Right forelimb (tissue), 1 donor: Measurements from ENCODE around the gene SPSB3.

Experiments used
- DNase-seq: peaks from one replicate; pipeline ENCODE4 v3.0.0-alpha.2; 2018

SPSB3 gene

DNA sequence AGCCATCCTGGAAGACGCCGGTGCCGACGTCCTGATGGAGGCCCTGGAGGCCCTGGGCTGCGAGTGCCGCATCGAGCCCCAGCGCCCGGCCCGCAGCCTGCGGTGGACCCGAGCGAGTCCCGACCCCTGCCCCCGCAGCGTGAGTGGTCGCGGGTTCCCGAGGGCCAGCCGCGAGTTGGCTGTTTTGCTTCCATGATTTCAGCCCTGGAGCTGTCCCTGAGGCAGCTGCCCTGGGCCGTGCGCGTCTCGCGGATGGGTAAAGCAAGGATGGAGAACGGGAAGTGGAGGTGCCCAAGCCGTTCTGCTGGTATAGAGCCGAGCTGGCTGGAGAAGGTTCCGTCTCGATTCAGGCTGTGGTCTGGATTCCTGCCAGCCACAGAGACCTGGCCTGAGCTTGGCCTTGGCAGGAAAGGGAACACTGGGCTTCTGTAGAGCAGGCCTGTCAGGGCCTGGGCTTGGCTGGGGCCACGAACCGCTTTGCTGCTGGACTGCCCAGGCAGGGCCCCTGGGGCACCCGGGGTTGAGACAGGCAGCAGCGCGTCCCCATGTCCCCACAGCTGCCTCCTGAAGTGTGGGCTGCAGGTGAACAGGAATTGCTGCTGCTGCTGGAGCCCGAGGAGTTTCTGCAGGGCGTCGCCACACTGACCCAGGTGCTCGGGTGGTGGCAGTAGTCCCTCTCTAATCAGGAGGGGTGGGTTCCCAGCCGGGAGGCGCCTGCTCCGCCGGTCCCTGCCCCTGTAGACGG is 8.5 kb downstream of the SPSB3 start:
- no peak for DNase-seq

- DNase-seq: peak; percentile 90
These were observed 9.3 kb downstream of the SPSB3 start, which contains the start of gene MRPS34 for GRCh38 chr16:1772908-1773702. Gene MRPS34, minus strand, starts transcription at chr16:1773134. Its CDS starts 15 bp downstream, at chr16:1773119.

DNA sequence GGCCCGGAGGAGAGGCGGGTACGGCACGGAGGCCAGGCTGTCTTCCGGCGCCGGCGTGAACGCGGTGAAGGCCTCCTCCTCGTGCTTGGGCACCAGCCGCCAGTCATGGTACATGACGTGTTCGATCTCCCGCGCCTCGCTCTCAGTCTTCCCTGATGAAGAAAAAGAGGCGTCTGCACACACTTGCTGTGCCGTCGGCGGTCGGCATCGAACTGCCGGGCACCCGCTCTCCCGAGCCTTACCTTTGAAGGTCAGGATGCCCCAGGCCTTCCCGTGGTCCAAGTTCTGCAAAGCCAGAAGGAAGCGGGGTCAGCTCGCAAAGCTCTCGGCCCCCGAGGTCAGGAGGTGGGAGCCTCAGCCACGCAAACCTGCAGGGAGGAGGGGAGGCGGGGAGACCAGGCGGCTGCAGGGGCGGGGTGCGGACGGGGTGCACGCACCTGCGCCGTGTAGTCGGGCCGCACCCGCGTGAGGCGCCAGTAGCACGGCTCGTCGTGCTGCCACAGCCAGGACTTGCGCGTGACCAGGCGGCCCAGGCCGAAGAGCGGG is 9.9 kb downstream of the SPSB3 start, which contains the start of gene EME2:
EME2 (plus strand) TSS at position 449 of the 546 bp plus-strand sequence. CDS start 418 bp downstream, outside the sequence.
- DNase-seq: no peak

- peak; percentile 45 for DNase-seq
These were observed 10.5 kb downstream of the SPSB3 start for GRCh38 chr16:1771864-1772361.

DNA sequence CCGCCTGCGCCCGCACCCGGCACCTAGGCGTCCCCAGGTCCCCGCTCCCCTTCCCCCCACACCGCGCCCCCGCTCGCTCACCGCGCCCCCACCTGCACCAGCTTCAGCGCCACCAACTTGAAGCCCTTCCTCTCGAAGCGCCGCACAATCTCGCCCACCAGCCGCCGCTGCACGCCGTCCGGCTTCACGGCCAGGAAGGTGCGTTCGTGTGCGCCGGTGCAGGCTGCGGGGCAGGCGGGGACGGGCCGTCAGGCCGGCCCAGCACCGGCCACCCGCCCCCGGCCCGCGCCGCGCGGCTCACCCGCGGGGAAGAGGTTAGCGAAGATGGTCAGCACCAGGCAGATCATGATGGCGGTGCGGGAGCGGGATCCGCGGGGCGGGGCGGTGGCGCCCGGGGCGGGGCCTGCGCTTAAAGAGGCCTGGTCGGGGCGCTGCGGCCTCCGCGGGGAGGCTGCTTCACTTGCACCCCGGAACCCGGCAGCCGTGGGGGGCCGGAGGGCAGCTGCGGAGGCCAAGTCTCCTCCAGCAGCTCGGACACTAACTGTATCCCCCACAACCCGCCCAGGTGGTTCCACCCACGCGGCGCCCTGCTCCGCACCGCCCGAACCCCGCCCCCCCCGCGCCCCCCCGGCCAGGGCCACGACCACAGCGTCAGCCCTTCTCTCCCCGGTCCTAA is 11.0 kb downstream of the SPSB3 start, which contains the start of gene NME3:
NME3 (minus strand) TSS at position 356 of the 676 bp plus-strand sequence; CDS start at position 347, 9 bp downstream.
- peak; percentile 87 for DNase-seq

GRCh38 chr16:1770328-1771187 is 11.8 kb downstream of the SPSB3 start:
- peak; percentile 60 for DNase-seq

DNA sequence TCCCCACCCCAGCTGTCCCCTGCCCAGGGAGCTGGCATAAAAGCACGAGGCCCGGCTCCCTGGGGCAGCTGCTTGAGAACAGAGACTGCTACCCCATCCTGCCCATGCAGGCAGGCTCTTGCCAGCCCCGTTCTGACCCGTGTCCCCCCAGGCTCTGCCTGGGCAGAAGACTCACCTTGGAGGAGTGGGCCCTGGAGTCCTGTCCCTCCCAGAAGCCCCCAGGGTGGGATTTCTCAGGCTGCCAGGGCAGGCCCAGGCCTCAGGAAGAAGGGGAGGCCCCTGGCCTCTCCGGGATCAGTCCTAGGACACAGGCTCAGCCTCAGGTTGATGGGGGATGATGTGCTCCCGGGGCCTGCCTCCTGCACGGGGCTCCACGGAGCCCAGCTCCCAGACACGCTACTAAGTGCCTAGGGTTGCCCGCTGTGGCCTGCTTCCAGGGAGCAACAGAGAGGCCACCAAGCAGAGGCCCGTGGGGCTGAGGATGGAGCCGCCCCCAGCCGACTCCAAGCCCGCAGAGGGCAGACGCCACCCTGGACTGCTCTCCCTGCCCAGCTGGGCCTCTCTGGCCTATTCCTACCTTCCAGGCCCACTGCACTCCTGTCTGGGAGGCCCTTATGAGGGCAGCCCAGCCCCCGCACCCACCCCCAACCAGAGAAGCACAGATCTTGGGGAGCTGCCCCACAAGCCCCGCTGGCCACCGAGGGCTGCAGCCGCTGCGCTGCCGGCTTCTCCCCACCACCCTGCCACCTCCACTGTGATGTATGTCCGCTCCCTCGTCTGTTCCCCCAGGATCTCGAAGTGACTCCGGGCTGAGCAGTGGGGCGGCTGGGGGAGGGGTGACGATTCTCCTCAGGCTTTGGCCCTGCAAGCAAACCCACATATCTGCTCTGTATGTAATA is 12.7 kb downstream of the SPSB3 start:
- peak; percentile 46 for DNase-seq

DNA sequence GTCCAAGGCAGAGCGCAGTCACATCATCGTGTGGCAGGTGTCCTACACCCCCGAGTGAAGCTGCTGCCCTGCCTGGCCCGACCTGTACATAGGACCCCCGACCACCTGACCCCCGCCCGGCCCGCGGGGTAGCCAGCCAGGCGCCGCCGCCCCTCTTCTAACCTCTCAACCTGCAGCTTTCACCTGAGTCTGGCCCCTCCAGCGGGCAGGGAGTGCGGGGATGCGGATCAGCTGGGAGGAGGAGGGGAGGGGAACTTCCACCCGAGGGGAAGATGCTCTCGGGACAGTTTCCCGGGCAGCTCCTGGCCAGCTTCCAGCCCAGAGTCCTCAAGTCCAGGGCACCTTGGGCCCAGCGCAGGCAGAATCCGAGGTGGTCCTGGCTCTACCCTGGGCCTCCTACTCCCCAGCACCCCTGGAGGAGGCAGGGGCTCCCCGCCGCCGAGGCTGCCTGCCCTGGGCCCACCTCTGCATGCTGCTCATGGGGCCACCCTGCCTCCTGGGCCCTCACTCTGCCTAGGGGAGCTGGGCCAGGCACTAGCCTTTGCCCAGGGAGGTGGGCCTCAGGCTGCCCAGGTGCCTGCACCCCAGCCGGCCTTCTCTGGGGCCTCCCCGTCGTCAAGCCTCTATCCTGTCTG is 13.5 kb downstream of the SPSB3 start:
- peak; percentile 45 for DNase-seq

GRCh38 chr16:1768061-1768766 is 14.2 kb downstream of the SPSB3 start:
- no peak for DNase-seq

DNA sequence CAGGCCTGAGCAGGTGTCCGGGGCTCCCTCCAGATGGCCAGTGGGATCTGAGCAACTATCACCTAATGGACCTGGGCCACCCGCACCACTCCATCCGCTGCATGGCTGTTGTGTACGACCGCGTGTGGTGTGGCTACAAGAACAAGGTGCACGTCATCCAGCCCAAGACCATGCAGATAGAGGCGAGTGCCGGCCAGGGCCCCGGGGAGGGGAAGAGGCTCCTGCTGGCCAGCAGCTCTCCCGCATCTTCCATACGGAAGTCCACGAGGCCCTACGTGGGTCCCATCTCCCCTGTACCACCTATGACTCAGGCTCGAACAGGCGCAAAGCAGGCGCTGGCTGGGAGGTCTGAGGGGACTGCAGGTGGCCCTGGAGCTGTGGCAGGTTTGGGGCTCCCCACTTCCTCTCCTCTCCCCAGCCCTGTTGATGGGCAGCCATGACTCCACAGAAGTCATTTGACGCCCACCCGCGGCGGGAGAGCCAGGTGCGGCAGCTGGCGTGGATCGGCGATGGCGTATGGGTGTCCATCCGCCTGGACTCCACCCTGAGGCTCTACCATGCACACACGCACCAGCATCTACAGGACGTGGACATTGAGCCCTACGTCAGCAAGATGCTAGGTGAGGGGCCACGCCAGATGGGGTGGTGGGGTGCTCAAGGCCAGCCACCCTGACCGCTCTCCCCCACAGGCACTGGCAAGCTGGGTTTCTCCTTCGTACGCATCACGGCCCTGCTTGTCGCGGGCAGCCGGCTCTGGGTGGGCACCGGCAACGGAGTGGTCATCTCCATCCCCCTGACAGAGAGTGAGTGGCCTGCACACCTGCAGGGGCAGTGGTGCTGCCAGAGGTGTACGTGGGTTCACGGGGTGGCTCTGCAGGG is 15.0 kb downstream of the SPSB3 start:
- no peak for DNase-seq

DNA sequence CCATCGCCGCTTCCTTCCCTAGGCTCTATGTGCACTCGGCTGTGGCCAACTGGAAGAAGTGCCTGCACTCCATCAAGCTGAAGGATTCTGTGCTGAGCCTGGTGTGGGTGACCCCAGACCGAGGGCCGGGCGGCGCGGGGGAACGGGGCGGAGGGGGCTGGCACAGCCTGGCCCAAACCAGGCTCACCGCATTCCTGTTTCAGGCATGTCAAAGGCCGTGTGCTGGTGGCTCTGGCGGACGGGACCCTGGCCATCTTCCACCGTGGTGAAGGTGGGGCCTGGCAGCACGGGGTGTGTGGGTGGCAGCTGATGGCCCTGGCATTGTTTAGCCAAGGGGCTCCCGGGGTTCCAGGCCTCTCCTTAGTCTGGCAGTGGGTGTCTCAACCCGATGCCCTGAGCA is 15.7 kb downstream of the SPSB3 start:
- DNase-seq: no peak

- DNase-seq: no peak
These were observed 16.1 kb downstream of the SPSB3 start for GRCh38 chr16:1766231-1766630.

DNA sequence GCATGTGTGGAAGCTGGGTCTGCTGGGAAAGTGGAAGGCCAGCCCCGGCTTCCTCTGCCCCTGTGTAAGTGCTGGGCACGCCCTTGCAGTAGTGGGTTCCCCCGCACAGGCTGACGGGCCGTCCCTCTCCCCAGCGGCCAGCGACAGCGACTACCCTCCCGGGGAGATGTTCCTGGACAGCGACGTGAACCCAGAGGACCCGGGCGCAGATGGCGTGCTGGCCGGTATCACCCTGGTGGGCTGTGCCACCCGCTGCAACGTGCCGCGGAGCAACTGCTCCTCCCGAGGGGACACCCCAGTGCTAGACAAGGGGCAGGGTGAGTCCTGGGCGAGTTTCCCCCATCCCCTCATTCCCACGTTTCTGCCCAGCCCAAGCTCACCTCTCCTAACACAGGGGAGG is 16.5 kb downstream of the SPSB3 start:
- DNase-seq: no peak

- no peak for DNase-seq
These were observed 17.4 kb downstream of the SPSB3 start for GRCh38 chr16:1764971-1765370.

- peak; percentile 61 for DNase-seq
These were observed 18.6 kb downstream of the SPSB3 start for GRCh38 chr16:1763521-1764511.

DNA sequence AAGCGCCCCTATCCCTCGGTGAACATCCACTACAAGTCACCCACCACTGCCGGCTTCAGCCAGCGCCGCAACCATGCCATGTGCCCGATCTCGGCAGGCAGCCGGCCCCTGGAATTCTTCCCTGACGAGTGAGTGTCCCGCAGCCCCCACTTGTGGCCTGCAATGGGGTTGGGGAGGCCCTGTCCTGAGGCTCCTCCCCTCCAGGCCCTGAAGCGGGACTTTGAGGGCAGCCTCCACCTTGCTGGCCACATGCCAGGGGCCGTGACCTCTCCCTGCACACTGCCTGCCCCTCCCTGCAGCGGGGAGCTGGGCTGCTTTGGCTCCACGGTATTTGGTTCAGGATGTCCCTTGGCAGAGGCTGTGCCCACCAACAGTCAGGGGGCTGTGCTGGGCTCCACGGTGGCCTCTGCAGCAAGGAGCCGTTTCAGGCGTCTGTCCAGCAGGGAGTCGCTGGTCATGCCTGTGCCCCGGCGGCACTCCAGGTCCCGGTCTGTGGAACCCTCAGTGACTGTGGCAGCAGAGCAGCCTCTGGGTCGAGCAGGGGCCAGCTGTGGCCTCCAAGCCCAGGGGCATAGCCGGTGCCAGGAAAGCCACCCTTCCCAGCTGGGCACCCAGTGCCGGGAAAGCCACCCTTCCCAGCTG is 19.4 kb downstream of the SPSB3 start:
- no peak for DNase-seq
